Endothelial cell of umbilical vein (primary cell): ENCODE results near the gene CPED1. TPM values are rescaled to one million over a fixed set of nuclear protein-coding genes. Genes with fewer than 3 reads are reported as not detected.

Experiments used
- BruUV-seq: library from RNA; stranded (reverse); fragments of 400-500 nt; replicated peaks from 2 replicates; lab custom pipeline; 2021; lab: Mats Ljungman, UMichigan
- CTCF ChIA-PET: fragments of 300-600, 350-600 bp; sonication (Branson Sonifier 250); formaldehyde crosslinking; loops from one replicate; lab custom pipeline; 2021; ENCODE audit warnings: antibody characterized with exemption, inconsistent platforms; lab: Charles Lee
- POLR2A ChIA-PET: fragments of 300-600, 350-600 bp; sonication (Branson Sonifier 250); formaldehyde crosslinking; loops from one replicate; lab custom pipeline; 2021; ENCODE audit warnings: antibody characterized with exemption, inconsistent platforms; lab: Charles Lee
- DNase-seq: peaks from one replicate; pipeline ENCODE4 v3.0.0-alpha.2; 2011; ENCODE audit warnings: low read depth, low spot score
- FAIRE-seq: peaks from 2 replicates; lab custom pipeline; 2011; peaks lifted over from hg19 to GRCh38; lab: Jason Lieb, UNC
- H2AFZ ChIP-seq: 2 replicates; pipeline ENCODE4 v1.6.0; 2012; ENCODE audit warnings: low read depth, low read length, control low read depth, inconsistent platforms
- H3K27ac ChIP-seq: 2 replicates; pipeline ENCODE4 v1.5.1; 2011; ENCODE audit warnings: low read depth, mild to moderate bottlenecking, control low read depth, low read length, moderate library complexity; ENCODE audit not compliant: insufficient read depth
- H3K27me3 ChIP-seq, 2 experiments: 2 replicates each; pipeline versions ENCODE4 v1.6.0 to v1.6.1; 2011; ENCODE audit warnings: low read length in 2 of 2, mixed read lengths in 1 of 2; ENCODE audit not compliant: control insufficient read depth in 2 of 2, insufficient read depth in 2 of 2
- H3K36me3 ChIP-seq, 2 experiments: 2 replicates in 1 of 2; 3 replicates in 1 of 2; pipeline ENCODE4 v1.5.1; 2011; ENCODE audit warnings: low read length in 2 of 2, mild to moderate bottlenecking in 1 of 2, moderate library complexity in 1 of 2; ENCODE audit not compliant: control insufficient read depth in 2 of 2, insufficient read depth in 2 of 2; ENCODE audit errors: extremely low read depth in 1 of 2
- H3K4me1 ChIP-seq: 3 replicates; pipeline ENCODE4 v1.5.1; 2011; ENCODE audit warnings: mild to moderate bottlenecking, low read length; ENCODE audit not compliant: control insufficient read depth, insufficient read depth; ENCODE audit errors: extremely low read depth
- H3K4me2 ChIP-seq: 2 replicates; pipeline ENCODE4 v1.6.1; 2011; ENCODE audit warnings: low read length, control low read depth, mixed read lengths; ENCODE audit not compliant: insufficient read depth
- H3K4me3 ChIP-seq, 3 experiments: fragments of 200-600 bp in 1 of 3; sonication (generic), shearing (Covaris generic) in 1 of 3; replicated peaks in 1 of 3; 2 replicates each; pipeline ENCODE4 v1.5.1; 2011 to 2016; ENCODE audit warnings: control low read depth in 3 of 3, low read length in 3 of 3, mild to moderate bottlenecking in 2 of 3, inconsistent platforms in 1 of 3, low read depth in 1 of 3, moderate library complexity in 1 of 3; ENCODE audit not compliant: insufficient read depth in 1 of 3
- H3K79me2 ChIP-seq: 2 replicates; pipeline ENCODE4 v1.6.0; 2012; ENCODE audit warnings: low read length, inconsistent platforms; ENCODE audit not compliant: control insufficient read depth, insufficient read depth
- H3K9ac ChIP-seq: replicated peaks from 2 replicates; pipeline ENCODE3; 2011; ENCODE audit warnings: low read length, control low read depth; ENCODE audit not compliant: insufficient read depth; ENCODE audit errors: extremely low read depth
- H3K9me1 ChIP-seq: replicated peaks from 3 replicates; pipeline ENCODE4 v1.6.0; 2011; ENCODE audit warnings: mild to moderate bottlenecking, low read length; ENCODE audit not compliant: control insufficient read depth, insufficient read depth; ENCODE audit errors: extremely low read depth
- H3K9me3 ChIP-seq: replicated peaks from 2 replicates; pipeline ENCODE4 v1.5.1; 2012; ENCODE audit warnings: low read length, inconsistent platforms; ENCODE audit not compliant: control insufficient read depth, insufficient read depth
- H4K20me1 ChIP-seq: replicated peaks from 2 replicates; pipeline ENCODE3; 2011; ENCODE audit warnings: mild to moderate bottlenecking, low read length; ENCODE audit not compliant: control insufficient read depth, insufficient read depth; ENCODE audit errors: extremely low read depth
- CTCF ChIP-seq, 2 donors: IDR thresholded peaks; 1 replicate in 1 of 2; 2 replicates in 1 of 2; pipeline ENCODE4 v1.5.1; 2011; ENCODE audit warnings: low read length in 2 of 2, mild to moderate bottlenecking in 2 of 2, moderate library complexity in 2 of 2, control low read depth in 1 of 2, inconsistent platforms in 1 of 2, low read depth in 1 of 2; ENCODE audit not compliant: insufficient read depth in 1 of 2; ENCODE audit errors: extremely low read depth in 1 of 2
- EZH2 ChIP-seq: IDR thresholded peaks from 2 replicates; pipeline ENCODE4 v1.6.1; 2012; ENCODE audit warnings: borderline replicate concordance, low read depth, mild to moderate bottlenecking, moderate library complexity, low read length, inconsistent platforms; ENCODE audit not compliant: severe bottlenecking
- FOS ChIP-seq: IDR thresholded peaks from 2 replicates; pipeline ENCODE4 v1.6.1; 2011; ENCODE audit warnings: mild to moderate bottlenecking, low read length, moderate library complexity, borderline replicate concordance; ENCODE audit not compliant: insufficient read depth
- GATA2 ChIP-seq: IDR thresholded peaks from 2 replicates; pipeline ENCODE4 v1.7.0; 2011; ENCODE audit warnings: low read depth, mild to moderate bottlenecking, moderate library complexity, mixed read lengths, low read length; ENCODE audit not compliant: insufficient read length, insufficient read depth
- JUN ChIP-seq: IDR thresholded peaks from 2 replicates; pipeline ENCODE4 v1.6.1; 2011; ENCODE audit warnings: borderline replicate concordance, low read depth; ENCODE audit not compliant: insufficient read length, insufficient read depth
- MAX ChIP-seq: IDR thresholded peaks from 2 replicates; pipeline ENCODE4 v1.6.1; 2011; ENCODE audit not compliant: insufficient read depth, insufficient read length
- MYC ChIP-seq: IDR thresholded peaks from one replicate; pipeline ENCODE4 v1.6.1; 2011; ENCODE audit warnings: mild to moderate bottlenecking, low read depth, low read length
- POLR2A ChIP-seq: IDR thresholded peaks from 2 replicates; pipeline ENCODE4 v1.6.1; 2012; ENCODE audit warnings: low read depth, mild to moderate bottlenecking, control low read depth, low read length
- POLR2AphosphoS5 ChIP-seq: IDR thresholded peaks from 2 replicates; pipeline ENCODE4 v1.6.1; 2012; ENCODE audit warnings: low read depth, mild to moderate bottlenecking, control low read depth, low read length, moderate library complexity; ENCODE audit not compliant: insufficient read depth
- dilution Hi-C: fragments of 300-500 bp; cut with MboI; formaldehyde crosslinking; loops from one replicate; pipeline ENCODE4 v1.15.0; 2019; ENCODE audit warnings: low sequenced_read_pairs; ENCODE audit not compliant: extremely low pct_ligation_motif_present
- intact Hi-C: fragments of 100-400 bp; cut with micrococcal nuclease; formaldehyde crosslinking; loops from one replicate; pipeline ENCODE4 v1.10.0; 2022
- polyA plus RNA-seq, 4 experiments: library from polyadenylated mRNA; depleted of rRNA in 3 of 4; stranded (reverse) in 3 of 4; unstranded in 1 of 4; fragments of >200 nt; gene quantifications; 2 replicates each; pipeline versions ENCODE4 v1.2.1 to v1.2.3, GENCODE V29; 2011 to 2012; ENCODE audit warnings: missing spikeins in 1 of 4
- total RNA-seq: library from RNA; stranded (reverse); gene quantifications from 2 replicates; pipeline ENCODE4 v1.2.3, GENCODE V29; 2021

CPED1 gene
- total and polyA plus RNA-seq, 2 donors (not counting 3 experiments of a cell fraction or from before 2014, with no cell fraction given), result 0.22 to 3.0 TPM

- Histone ChIP-seq H3K27me3 (no peaks in the 10 kb centered on the region), H3K4me3 (no peak overlapping the region), H3K4me1 (peaks cover 24% of the 10 kb centered on the region), H3K9me1 (no peaks in the 10 kb centered on the region), H3K4me2 (no peak overlapping the region), H4K20me1 (no peaks in the 10 kb centered on the region), H3K36me3 (no peaks in the 10 kb centered on the region), H3K79me2 (no peaks in the 10 kb centered on the region), H3K9me3 (no peaks in the 10 kb centered on the region), H2AFZ (peak overlapping the region; percentile 14), H3K27ac (no peak overlapping the region), H3K9ac (no peak overlapping the region)
- ChIA-PET CTCF (interaction anchor here (1.5 to 8.9 kb wide), 4 partner anchors 9 to 288 kb away, joined by 5 to 156 read pairs (median 10); partner anchors contain the start of gene CPED1), POLR2A (no interaction called here)
- FAIRE-seq (no peak), DNase-seq (no peak)
- intact Hi-C loops, result loop anchor here (10.0 kb wide), 1 partner anchor 496 kb away; no protein-coding TSS in a partner anchor
- BruUV-seq, result no TSS peak
- TF ChIP-seq MAX (no peak), POLR2AphosphoS5 (no peak), MYC (no peak), EZH2 (no peak), FOS (no peak), CTCF (IDR thresholded peaks at IDR 0.05; ENCODE audit: extremely low read depth in 1 of 2, insufficient read depth in 1 of 2, low read depth in 1 of 2, low read length in 2 of 2) (no peak), JUN (no peak), GATA2 (no peak), POLR2A (no peak)
- dilution Hi-C loops, result loop anchor here (25.0 kb wide), 1 partner anchor 93 kb away; the partner anchor contains the start of gene CPED1
These were observed 91.9 kb downstream of the CPED1 start for GRCh38 chr7:121080257-121080912.
